HG03196 (cell line): ENCODE measurements around the gene THEM5.

Experiments used
- ATAC-seq: cut with Tn5 transposase; IDR thresholded peaks from one replicate; pipeline ENCODE4 v1.9.1; 2021; ENCODE audit not compliant: unreplicated experiment

The THEM5 gene

DNA sequence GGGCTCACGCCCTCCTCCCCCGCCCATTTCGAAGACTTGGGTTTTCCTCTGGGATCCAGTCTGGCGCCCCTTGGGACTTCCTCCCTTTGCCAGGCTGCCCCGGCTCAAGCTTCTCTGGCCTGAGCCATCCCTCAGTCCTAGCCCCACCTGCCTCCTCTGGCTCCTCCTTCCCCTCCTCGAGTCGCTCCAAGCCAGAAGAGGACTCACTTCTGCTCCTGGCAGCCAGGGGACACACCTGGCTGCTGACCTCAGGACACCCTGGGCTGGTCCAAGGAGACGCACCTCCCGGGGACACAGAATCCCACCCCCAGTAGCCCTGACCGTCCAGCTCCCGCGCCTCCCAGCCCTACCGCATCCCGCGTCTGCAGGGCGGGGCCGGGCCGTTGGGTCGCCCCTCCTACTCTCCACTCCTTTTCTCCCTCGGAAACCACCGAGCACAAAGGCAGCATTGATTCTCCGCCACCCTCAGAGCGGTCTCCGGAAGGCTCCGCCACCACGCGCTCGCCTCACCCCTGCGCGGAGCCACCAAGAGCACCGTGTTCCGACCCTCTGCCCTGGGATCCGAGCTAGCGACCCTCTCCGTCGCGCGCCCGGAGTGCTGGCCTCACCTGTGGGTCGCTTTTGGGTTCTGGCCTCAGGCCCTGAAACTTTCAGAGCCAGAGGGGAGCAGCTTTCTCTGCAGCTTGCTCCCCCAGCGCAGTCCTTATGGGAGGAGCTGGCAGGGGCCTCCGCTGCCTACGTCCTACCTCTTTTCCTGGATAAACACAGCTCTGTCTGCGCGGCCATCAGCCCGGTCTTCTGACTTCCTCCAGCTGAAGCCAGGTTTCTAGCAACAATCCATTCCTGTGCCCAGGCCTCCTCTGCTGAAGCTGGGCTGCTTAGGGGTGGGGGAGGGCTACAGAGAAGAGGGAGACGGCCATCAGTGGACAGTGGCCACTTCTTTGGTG is 13.8 kb downstream of the THEM5 start, which contains the start of gene C2CD4D:
TSS of gene C2CD4D (minus strand) at position 364 of the 947 bp plus-strand sequence. CDS start 831 bp downstream, outside the sequence.
- no peak for ATAC-seq

DNA sequence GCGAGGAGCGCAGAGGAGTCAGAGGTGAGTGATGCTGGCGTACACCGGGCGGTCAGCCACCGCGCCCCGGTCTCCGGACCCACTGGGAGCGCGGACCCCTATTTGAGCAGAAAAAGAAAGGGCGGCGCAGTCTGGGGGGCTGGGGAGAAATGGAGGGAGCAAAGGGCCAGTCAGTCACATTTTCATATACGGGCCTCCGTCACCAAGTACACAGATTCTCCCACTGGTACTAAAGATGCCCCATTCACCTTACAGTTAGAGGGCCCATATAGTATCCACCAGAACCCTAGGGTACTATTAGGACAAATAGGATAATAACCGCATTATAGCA is 14.5 kb downstream of the THEM5 start:
- no peak for ATAC-seq

DNA sequence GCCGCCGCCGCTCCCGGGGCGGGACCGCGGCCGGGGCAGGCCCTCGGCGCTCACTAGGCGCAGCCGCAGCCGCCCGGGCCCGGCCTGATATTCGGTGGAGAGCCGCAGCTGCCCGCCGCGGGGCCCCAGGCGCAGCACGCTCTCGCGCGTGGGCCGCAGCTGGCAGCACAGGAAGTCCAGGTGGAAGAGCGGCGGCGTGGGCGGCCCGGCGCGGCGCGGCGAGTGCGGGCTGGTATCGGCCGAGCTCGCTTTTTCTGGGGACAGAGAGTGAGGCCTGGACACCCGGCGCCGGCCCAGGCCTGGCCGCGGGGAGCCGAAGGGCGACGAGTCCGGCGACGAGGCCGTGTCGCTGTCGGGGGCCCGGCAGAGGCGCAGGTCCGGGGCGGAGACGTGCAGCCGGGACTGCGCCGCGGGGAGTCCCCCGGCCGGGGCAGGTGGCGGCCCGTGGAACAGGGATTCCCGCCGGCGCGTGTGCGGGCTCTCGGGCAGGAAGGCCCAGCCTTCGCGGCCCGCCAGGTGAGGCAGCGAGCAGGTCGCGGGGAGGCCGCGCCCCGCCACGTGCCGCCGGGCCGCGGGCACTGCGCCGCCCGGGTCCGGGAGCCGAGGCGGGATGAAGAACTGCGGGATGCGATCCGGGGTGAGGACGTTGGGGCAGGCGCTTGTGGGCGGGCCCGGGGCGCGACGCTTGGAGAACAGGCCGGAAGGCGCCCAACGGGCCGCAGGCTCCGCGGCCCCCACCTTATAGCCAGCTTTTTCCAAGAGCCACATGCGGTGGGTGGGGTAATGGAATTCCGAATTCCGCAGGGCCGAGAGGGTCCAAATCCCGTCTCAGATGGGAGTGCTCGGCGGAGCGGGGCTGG is 15.1 kb downstream of the THEM5 start:
- ATAC-seq = no peak

DNA sequence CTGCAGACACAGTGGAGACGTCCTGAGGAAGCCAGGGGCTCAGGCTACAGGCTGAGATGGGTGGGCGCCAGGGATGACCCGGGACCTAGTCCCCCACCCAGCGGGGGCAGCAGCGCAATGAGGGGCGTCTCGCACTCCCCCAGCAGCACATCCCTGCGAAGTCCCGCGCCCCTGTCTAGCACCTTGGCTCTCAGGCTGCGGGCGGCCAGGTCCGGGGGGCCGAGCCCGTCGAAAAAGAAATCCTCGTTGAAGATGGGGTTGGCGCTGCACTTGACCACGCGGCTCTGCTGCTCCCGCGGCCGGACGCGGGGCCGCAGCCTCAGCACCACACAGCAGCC is 15.7 kb downstream of the THEM5 start:
- ATAC-seq = no peak

DNA sequence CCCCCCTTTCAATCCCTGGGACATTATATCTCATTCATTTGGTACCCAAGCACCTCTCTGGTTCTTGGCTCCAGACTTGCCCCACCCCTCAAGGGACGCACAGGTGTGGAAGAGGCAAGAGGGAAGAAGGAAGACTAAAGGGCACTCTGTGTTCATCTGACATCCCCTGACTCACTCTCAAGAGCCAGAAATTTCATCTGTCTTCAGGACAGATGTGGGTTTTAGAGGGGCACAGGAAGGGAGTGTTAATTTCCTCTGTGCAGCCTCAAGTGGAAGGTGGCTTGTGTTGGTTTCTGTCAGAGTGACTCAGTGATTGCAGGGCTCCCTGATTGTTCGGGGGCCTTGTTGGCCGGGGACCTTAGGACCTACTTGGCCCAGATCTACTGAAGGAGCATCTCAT is 16.3 kb downstream of the THEM5 start:
- no peak for ATAC-seq

DNA sequence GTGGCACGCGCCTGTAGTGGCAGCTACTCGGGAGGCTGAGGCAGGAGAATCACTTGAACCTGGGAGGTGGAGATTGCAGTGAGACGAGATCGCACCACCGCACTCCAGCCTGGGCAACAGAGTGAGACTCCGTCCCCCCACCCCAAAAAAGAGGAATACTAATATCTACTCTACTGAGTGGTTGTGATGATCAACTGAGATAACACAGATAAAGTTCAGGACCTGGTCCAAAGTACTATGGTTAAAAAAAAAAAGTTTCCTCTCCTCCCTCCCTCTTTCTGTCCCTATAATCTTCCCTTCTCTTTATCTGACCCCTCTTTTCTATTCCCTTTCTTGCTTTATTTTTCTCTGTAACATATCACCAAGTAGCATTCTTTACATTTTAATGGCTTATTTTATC is 17.9 kb downstream of the THEM5 start:
- no peak for ATAC-seq

DNA sequence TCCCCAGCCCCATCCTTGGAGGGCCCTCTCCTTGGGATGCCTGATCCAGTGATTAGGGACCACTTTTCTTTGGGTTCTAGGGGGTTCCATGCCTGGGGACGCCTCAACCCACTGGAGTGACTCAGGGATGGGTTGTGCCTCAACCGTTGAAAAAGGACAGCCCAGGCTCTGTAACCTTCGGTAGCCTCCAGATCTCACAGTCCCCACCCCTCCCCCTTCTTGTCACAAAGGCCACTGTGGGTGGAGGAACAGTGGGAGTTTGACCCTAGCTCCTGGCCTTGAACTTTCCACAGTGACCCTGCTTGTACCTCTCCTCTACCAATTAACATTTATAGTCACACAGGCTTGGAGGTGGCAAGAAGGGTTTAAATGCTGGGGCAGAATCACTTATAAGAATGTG is 19.3 kb downstream of the THEM5 start:
- no peak for ATAC-seq

DNA sequence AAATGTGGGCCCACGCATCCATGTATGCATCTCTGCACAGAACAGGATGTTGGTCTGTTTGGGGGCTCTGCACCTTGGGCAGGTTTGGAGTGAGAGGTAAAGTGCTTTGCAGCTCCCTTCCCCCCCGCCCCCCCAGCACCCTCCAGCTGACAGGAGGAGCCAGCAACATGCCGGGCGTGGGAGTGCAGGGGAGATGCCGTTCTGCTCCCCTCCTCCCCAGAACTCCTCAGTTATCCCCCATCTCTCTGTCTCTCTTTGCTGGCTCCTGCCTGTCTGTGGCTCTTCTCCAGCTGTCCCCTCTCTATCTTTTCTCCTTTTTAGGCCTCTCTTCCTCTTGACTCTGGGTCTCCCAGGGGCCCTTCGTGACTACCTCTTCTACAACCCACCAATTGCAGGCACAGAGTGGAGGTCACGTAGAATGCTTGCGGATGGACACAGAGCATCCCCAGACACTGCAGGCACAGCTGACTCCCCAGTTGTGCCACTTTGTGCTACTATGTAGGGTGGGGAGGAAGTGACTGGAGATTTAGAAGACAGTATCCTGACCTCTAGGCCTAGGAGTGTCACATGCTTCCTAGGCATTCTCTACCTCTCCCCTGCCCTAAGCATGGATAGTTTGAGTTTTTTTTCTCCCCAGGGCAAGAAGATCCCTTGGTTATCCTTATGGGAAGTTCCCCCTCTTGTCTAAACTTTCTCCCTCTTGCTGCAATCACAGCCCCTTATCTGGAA is 20.2 kb downstream of the THEM5 start:
- ATAC-seq = no peak

DNA sequence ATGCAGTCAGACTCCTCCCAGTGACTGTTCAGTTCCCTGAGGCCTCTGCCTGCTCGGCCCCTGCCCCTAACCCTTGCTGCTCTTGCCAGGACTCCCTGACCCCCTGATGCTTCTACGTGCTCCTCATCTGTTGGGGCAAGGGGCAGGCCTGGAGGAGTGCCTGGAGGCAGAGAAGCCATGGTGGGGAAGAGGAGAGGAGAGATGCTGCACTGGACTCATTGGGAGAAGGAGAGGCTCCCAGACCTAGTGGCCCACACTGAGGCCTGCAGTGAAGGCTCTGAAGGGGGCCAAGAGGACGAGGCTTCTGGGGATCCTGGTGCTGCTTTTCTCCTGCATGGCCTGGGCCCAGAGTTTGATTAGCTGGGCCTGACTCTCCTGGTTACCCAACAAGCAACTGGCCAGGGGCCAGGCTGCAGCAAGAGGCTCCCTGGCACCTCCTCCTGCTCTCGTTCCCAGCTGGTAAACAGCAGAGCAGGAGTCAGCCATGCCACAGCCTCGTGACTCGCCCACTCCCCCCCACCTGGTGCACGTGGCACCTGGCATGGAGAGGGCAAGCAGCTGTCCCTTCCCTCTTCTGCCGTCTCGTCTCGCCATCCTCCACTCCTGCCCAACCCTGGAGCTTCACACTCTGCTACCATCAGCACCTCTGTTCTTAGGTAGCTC is 21.1 kb downstream of the THEM5 start:
- ATAC-seq = no peak

DNA sequence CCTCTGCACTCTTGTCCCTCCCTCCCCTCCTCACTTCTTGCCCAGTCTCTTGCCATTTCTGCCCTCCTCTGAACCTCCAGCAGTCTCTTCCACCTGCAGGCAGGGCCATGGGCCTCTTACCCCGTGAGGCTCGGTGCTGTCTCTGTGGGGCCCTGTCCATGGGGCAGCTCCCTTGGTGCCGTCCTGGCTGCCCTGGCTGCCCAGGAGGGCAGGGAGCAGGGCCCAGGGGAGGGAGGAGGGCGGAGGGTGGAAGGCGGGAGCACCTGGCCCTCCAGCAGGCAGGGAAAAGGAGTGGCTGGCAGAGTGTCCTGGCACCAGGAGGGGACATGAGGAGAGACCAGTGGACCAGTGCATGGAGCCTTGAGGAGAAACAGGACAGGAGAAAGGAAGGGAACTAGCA is 21.9 kb downstream of the THEM5 start, which contains the start of gene RORC:
TSS of gene RORC (minus strand) at position 198 of the 400 bp plus-strand sequence. CDS start at position 160, 38 bp downstream.
- ATAC-seq = no peak

DNA sequence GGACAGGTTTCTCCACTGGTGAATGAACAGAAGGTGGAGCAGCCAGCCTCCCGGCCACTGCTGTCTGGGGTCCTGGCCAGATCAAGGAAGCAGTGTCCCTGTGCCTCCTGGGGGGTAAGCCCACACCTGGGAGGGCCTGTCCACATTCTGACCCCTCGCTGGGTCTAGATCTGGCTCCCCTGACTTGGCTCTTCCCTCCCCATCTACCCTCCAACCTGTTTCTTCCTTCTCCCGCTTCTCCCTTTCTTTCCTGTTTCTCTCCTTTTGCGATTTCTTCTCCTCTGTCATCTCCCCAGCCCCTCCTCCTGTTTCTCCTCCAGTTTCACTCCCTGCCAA is 22.3 kb downstream of the THEM5 start:
- ATAC-seq = no peak

DNA sequence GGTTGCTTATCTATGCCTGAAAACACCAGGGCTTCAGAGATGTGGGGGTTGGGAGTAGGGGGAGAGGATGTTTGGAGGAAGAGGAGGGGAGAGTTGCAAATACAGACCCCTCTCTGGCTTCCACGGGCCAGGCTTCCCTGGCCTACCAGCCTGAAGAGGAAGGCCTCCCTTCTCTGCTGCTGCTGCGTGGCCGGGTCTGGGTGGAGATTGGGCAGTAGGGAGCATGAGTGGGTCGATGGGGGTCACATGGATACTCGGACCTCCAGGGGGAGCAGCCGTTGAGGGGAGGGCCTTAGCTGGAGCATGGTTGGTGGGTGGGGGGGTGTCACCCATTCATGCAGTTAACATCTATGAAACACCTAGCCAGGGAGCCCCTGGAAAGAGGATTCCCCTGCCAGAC is 23.5 kb downstream of the THEM5 start:
- no peak for ATAC-seq

DNA sequence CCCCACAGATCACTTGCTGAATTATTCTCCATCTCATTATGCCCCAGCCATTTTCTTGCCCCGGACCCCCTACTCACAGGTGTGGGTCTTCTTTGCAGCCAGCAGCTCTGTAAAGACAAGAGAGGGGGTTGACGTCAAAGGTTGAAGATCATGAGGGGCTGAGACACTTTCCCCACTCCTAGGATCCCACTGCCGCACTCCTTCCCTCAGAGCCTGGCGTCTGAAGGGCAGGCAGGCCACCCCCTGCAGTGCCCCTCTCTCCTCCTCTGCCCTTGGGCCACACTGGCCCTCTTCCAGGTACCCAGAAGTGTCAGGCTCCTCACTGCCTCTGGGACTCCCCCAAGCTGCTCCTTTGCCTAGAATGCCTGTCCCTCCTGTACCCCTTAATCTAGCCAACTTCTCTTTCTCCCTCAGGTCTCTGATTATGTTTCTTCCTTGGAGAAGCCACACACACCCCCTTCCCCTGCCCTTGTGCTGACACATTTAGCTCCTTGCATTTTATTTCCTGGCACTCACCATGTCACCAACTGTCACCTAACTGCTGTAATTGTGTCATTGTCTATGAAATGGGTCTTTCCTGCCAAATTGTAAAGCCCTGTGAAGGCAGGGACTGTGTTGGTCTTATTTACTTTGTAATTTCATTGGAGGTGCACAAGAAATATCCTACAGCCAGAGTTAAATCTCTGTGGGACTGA is 24.0 kb downstream of the THEM5 start:
- no peak for ATAC-seq

DNA sequence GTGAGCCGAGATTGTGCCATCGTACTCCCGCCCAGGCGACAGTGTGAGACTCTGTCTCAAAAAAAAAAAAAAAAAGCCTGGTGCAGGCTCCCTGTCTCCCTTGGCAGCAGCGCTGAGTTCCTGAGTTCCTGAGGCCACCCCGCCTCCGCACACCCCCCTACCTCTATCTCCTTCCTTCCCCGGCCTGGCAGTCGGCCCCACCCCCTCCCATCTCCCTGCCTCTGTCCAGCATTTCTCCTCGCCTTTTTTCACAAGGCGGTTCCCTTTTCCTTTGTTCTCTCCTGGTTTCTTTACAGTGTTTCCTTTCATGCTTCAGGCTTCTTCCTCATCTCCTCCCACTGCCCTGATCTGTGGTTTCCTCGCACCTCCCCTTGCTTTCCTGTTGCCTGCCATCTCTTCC is 24.6 kb downstream of the THEM5 start:
- no peak for ATAC-seq

DNA sequence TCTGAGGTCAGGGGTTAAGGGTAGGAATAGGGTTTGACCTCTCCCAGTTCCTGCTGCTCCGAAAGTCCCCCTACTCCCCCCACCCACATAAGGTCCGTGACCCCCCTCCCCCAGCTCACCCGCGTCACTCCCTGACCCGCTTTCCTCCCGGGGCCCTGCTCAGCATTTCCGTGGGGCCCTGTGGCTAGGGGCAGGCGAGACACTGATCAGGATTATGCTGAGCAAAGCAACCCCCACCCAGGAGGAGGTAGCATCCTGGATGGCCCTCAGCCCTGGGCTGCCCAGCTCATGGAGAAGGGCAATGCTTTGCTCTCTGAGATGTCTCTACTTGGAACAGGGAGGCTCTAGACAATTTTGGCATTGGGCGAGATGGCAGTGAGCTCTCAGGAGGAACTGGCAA is 25.7 kb downstream of the THEM5 start:
- no peak for ATAC-seq

DNA sequence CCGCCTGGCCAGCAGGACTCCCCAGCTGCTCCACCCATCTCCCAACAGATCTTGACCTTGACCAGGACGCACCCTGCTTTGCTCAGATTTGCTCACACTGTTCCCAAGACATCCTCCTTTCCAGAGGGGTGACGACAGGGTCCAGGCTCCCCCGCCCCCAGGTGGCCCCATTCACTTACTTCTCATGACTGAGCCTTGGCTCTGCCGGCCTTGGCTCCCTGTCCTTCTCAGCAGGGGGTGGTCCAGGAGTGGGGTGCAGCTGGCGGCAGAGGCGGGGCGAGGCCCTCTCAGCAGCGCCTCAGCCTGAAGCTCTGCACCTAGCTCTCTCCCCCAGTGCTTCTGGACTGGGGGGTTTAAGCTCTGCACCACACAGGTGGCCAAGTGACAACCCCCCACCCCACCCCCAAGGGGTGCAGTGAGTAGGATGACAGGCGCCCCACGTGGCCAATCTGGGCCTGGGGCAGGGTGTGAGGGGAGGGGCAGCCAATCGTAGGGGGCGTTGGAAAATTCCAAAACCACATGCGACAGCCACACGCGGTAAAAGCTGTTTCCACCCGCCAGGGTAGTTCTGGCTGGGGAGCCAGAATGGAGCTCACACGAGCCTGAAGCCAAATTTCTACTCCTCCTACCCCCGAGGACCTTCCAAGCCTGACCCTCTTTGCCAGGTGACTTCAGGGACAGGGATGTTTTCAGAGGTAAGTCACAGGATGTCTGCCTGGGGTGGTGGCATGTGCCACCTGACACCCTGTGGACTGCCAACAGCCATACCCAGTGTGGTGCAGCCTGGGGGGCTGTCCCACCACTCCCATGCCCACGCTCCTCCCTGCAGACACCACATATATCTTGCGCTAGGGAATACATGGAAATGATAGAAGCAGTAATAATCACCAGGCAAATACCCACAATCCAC is 27.5 kb downstream of the THEM5 start:
- ATAC-seq = no peak

DNA sequence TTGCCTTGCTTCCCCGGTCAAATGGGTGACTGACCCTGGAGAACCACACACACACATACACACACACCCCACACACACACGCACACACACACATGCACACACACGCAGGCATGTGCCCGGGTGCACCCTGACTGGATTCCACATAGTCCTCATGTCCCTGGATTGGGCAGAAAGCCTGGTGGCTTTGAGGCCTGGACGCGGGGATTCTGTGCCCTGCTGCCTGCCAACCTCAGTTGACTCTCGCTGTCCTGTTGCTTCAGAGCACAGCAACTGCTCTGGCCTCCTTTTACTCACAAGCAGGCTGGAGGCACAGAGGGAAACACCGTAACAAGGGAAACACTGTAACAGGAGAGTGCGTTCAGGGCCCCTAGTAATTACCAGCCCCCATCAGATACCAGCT is 28.3 kb downstream of the THEM5 start:
- no peak for ATAC-seq

DNA sequence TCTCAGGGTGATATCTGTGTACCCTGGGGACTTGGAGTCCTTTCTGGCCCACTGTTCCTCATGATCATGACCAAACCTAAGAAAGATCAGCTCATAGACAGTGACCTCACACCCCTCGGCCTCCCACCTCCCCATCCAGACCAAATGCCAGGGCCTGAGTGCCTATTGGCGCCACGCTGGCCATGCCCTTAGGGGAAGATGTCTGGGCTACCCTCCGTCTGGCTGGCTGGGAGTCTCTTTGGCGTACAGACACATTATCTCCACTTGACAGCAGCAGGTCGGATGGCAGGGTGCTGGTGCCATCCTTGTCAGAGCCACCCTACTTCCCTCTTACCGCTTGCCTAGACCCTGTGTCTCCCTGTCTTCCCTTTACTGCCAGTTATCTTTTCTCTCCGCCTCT is 30.3 kb downstream of the THEM5 start:
- ATAC-seq = no peak

DNA sequence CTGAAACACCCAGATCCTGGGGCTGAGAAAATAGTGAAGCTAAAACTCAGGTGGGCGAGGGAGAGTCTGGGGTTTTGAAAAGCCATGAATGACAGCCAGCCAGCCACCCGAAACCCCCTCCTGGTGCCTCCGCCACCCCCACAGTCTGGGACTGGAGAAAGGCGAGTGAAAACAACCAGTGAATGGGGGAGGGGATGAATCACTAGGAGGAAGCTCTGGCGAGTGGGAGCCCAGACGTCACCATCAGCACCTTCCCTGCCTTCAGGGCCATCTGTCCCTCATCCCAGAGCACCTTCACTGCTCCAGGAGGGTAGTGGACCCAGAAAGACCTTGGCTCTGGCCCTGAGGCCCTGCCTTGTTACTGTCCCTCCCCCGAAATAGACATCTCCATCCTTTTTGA is 31.1 kb downstream of the THEM5 start:
- no peak for ATAC-seq
